HEK293 (cell line): ENCODE results near the gene STX3.

Experiments
- KLF16 ChIP-seq: fragments of 450-650 bp; formaldehyde crosslinking; IDR thresholded peaks from 2 replicates; pipeline ENCODE4 v1.5.1; 2017; ENCODE audit warnings: missing biosample characterization, missing genetic modification characterization
- TCF7L2 ChIP-seq: IDR thresholded peaks from 2 replicates; pipeline ENCODE4 v1.6.1; 2011; ENCODE audit warnings: low read depth, mild to moderate bottlenecking, inconsistent platforms, low read length, moderate library complexity, borderline replicate concordance
- ZBTB8A ChIP-seq: fragments of 450-650 bp; formaldehyde crosslinking; IDR thresholded peaks from 2 replicates; pipeline ENCODE4 v1.5.1; 2016; ENCODE audit warnings: missing biosample characterization, missing genetic modification characterization
- ZNF121 ChIP-seq: fragments of 450-650 bp; formaldehyde crosslinking; IDR thresholded peaks from 2 replicates; pipeline ENCODE4 v1.5.1; 2016; ENCODE audit warnings: missing biosample characterization, missing genetic modification characterization
- ZNF24 ChIP-seq: fragments of 450-650 bp; formaldehyde crosslinking; IDR thresholded peaks from 2 replicates; pipeline ENCODE4 v1.5.1; 2016; ENCODE audit warnings: missing biosample characterization, missing genetic modification characterization
- ZNF561 ChIP-seq: fragments of 450-650 bp; IDR thresholded peaks from 2 replicates; pipeline ENCODE4 v1.5.1; 2018; ENCODE audit warnings: missing biosample characterization, missing genetic modification characterization, borderline replicate concordance
- ZNF610 ChIP-seq: fragments of 450-650 bp; formaldehyde crosslinking; IDR thresholded peaks from 2 replicates; pipeline ENCODE4 v1.5.1; 2016; ENCODE audit warnings: missing biosample characterization, missing genetic modification characterization, borderline replicate concordance
- ZNF768 ChIP-seq: fragments of 450-650 bp; formaldehyde crosslinking; IDR thresholded peaks from 2 replicates; pipeline ENCODE4 v1.5.1; 2018; ENCODE audit warnings: missing biosample characterization, mild to moderate bottlenecking, missing genetic modification characterization
- TF ChIP-seq, protein P1 (sequence below): fragments of 450-650 bp; formaldehyde crosslinking; IDR thresholded peaks from 2 replicates; pipeline ENCODE4 v1.5.1; 2016; ENCODE audit warnings: missing biosample characterization, missing genetic modification characterization, borderline replicate concordance
- TF ChIP-seq, protein P2 (sequence below): fragments of 450-650 bp; formaldehyde crosslinking; IDR thresholded peaks from 2 replicates; pipeline ENCODE4 v1.5.1; 2016; ENCODE audit warnings: missing biosample characterization, missing genetic modification characterization
- TF ChIP-seq, protein P3 (sequence below): fragments of 450-650 bp; formaldehyde crosslinking; IDR thresholded peaks from 2 replicates; pipeline ENCODE4; 2016; ENCODE audit warnings: missing biosample characterization, missing genetic modification characterization
- TF ChIP-seq, protein P4 (sequence below): fragments of 450-650 bp; formaldehyde crosslinking; IDR thresholded peaks from 2 replicates; pipeline ENCODE4 v1.5.1; 2016; ENCODE audit warnings: missing biosample characterization, missing genetic modification characterization
- TF ChIP-seq, protein P5 (sequence below): fragments of 450-650 bp; formaldehyde crosslinking; optimal IDR thresholded peaks from 2 replicates; pipeline ENCODE3; 2016; ENCODE audit warnings: missing biosample characterization, mild to moderate bottlenecking, missing genetic modification characterization
- TF ChIP-seq, protein P6 (sequence below): fragments of 450-650 bp; formaldehyde crosslinking; IDR thresholded peaks from 2 replicates; pipeline ENCODE4 v1.5.1; 2016; ENCODE audit warnings: missing biosample characterization, missing genetic modification characterization

DNA sequence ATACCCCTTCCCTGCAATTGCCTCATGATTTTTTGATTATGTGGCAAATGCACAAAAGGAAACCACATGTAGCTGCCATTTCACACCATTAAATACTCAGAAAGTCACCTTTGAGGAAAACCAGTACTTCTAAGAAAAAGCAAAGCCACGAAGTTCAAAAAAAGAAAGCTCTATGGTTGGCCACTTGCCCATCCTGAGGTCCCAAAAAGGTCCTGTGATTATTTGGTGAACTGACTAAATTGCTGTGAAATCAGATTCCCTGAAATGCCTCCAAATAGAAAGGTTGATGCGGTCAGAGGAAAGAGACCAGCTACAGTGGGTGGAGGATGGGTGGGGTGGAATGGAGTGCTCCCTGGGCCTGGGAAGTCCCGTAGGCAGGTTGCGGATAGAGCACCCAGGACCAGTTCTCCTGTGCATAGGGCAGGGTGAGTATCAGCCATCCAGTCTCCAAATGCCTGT lies 28.5 kb downstream of the STX3 start:
- TF ChIP-seq ZNF768 (tag by site-specific recombination) = no peak
- no peak for TF ChIP-seq ZNF610 (tag by site-specific recombination)
- no peak for TF ChIP-seq ZNF561 (tag by site-specific recombination)
- TF ChIP-seq, protein P1, sequence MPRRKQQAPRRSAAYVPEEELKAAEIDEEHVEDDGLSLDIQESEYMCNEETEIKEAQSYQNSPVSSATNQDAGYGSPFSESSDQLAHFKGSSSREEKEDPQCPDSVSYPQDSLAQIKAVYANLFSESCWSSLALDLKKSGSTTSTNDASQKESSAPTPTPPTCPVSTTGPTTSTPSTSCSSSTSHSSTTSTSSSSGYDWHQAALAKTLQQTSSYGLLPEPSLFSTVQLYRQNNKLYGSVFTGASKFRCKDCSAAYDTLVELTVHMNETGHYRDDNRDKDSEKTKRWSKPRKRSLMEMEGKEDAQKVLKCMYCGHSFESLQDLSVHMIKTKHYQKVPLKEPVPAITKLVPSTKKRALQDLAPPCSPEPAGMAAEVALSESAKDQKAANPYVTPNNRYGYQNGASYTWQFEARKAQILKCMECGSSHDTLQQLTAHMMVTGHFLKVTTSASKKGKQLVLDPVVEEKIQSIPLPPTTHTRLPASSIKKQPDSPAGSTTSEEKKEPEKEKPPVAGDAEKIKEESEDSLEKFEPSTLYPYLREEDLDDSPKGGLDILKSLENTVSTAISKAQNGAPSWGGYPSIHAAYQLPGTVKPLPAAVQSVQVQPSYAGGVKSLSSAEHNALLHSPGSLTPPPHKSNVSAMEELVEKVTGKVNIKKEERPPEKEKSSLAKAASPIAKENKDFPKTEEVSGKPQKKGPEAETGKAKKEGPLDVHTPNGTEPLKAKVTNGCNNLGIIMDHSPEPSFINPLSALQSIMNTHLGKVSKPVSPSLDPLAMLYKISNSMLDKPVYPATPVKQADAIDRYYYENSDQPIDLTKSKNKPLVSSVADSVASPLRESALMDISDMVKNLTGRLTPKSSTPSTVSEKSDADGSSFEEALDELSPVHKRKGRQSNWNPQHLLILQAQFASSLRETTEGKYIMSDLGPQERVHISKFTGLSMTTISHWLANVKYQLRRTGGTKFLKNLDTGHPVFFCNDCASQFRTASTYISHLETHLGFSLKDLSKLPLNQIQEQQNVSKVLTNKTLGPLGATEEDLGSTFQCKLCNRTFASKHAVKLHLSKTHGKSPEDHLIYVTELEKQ = no peak
- TF ChIP-seq, protein P2, sequence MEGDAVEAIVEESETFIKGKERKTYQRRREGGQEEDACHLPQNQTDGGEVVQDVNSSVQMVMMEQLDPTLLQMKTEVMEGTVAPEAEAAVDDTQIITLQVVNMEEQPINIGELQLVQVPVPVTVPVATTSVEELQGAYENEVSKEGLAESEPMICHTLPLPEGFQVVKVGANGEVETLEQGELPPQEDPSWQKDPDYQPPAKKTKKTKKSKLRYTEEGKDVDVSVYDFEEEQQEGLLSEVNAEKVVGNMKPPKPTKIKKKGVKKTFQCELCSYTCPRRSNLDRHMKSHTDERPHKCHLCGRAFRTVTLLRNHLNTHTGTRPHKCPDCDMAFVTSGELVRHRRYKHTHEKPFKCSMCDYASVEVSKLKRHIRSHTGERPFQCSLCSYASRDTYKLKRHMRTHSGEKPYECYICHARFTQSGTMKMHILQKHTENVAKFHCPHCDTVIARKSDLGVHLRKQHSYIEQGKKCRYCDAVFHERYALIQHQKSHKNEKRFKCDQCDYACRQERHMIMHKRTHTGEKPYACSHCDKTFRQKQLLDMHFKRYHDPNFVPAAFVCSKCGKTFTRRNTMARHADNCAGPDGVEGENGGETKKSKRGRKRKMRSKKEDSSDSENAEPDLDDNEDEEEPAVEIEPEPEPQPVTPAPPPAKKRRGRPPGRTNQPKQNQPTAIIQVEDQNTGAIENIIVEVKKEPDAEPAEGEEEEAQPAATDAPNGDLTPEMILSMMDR (tag by site-specific recombination) = no peak
- no peak for TF ChIP-seq TCF7L2
- no peak for TF ChIP-seq ZNF24
- TF ChIP-seq, protein P3, sequence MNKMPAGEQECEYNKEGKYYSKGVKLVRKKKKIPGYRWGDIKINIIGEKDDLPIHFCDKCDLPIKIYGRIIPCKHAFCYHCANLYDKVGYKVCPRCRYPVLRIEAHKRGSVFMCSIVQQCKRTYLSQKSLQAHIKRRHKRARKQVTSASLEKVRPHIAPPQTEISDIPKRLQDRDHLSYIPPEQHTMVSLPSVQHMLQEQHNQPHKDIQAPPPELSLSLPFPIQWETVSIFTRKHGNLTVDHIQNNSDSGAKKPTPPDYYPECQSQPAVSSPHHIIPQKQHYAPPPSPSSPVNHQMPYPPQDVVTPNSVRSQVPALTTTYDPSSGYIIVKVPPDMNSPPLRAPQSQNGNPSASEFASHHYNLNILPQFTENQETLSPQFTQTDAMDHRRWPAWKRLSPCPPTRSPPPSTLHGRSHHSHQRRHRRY (tag by site-specific recombination) = no peak
- TF ChIP-seq, protein P4, sequence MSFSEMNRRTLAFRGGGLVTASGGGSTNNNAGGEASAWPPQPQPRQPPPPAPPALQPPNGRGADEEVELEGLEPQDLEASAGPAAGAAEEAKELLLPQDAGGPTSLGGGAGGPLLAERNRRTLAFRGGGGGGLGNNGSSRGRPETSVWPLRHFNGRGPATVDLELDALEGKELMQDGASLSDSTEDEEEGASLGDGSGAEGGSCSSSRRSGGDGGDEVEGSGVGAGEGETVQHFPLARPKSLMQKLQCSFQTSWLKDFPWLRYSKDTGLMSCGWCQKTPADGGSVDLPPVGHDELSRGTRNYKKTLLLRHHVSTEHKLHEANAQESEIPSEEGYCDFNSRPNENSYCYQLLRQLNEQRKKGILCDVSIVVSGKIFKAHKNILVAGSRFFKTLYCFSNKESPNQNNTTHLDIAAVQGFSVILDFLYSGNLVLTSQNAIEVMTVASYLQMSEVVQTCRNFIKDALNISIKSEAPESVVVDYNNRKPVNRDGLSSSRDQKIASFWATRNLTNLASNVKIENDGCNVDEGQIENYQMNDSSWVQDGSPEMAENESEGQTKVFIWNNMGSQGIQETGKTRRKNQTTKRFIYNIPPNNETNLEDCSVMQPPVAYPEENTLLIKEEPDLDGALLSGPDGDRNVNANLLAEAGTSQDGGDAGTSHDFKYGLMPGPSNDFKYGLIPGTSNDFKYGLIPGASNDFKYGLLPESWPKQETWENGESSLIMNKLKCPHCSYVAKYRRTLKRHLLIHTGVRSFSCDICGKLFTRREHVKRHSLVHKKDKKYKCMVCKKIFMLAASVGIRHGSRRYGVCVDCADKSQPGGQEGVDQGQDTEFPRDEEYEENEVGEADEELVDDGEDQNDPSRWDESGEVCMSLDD (tag by site-specific recombination) = no peak
- TF ChIP-seq KLF16 = no peak
- TF ChIP-seq, protein P5, sequence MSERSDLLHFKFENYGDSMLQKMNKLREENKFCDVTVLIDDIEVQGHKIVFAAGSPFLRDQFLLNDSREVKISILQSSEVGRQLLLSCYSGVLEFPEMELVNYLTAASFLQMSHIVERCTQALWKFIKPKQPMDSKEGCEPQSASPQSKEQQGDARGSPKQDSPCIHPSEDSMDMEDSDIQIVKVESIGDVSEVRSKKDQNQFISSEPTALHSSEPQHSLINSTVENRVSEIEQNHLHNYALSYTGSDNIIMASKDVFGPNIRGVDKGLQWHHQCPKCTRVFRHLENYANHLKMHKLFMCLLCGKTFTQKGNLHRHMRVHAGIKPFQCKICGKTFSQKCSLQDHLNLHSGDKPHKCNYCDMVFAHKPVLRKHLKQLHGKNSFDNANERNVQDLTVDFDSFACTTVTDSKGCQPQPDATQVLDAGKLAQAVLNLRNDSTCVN (tag by site-specific recombination) = no peak
- TF ChIP-seq, protein P6, sequence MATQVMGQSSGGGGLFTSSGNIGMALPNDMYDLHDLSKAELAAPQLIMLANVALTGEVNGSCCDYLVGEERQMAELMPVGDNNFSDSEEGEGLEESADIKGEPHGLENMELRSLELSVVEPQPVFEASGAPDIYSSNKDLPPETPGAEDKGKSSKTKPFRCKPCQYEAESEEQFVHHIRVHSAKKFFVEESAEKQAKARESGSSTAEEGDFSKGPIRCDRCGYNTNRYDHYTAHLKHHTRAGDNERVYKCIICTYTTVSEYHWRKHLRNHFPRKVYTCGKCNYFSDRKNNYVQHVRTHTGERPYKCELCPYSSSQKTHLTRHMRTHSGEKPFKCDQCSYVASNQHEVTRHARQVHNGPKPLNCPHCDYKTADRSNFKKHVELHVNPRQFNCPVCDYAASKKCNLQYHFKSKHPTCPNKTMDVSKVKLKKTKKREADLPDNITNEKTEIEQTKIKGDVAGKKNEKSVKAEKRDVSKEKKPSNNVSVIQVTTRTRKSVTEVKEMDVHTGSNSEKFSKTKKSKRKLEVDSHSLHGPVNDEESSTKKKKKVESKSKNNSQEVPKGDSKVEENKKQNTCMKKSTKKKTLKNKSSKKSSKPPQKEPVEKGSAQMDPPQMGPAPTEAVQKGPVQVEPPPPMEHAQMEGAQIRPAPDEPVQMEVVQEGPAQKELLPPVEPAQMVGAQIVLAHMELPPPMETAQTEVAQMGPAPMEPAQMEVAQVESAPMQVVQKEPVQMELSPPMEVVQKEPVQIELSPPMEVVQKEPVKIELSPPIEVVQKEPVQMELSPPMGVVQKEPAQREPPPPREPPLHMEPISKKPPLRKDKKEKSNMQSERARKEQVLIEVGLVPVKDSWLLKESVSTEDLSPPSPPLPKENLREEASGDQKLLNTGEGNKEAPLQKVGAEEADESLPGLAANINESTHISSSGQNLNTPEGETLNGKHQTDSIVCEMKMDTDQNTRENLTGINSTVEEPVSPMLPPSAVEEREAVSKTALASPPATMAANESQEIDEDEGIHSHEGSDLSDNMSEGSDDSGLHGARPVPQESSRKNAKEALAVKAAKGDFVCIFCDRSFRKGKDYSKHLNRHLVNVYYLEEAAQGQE (tag by site-specific recombination) = no peak
- TF ChIP-seq ZBTB8A (tag by site-specific recombination) = no peak
- TF ChIP-seq ZNF121 (tag by site-specific recombination) = no peak
